AG10803 (cell line): ENCODE data around the gene TOP2A.

Experiments
- DNase-seq: peaks from one replicate; pipeline ENCODE4 v3.0.0; 2010; ENCODE audit warnings: low read depth
- H3K4me3 ChIP-seq: 2 replicates; pipeline ENCODE4 v1.5.1; 2011; ENCODE audit warnings: mild to moderate bottlenecking, low read length, control low read depth
- TF ChIP-seq, protein P1 (sequence below): conservative IDR thresholded peaks from 2 replicates; pipeline ENCODE4 v1.5.1; 2011; ENCODE audit warnings: mild to moderate bottlenecking, low read length, control low read depth, inconsistent platforms

The TOP2A gene

GRCh38 chr17:40364121-40364861 is 53.4 kb downstream of the TOP2A start, which contains the start of gene GJD3:
GJD3 (minus strand) TSS chr17:40364737; CDS start chr17:40363815, 922 bp downstream.
- TF ChIP-seq, protein P1, sequence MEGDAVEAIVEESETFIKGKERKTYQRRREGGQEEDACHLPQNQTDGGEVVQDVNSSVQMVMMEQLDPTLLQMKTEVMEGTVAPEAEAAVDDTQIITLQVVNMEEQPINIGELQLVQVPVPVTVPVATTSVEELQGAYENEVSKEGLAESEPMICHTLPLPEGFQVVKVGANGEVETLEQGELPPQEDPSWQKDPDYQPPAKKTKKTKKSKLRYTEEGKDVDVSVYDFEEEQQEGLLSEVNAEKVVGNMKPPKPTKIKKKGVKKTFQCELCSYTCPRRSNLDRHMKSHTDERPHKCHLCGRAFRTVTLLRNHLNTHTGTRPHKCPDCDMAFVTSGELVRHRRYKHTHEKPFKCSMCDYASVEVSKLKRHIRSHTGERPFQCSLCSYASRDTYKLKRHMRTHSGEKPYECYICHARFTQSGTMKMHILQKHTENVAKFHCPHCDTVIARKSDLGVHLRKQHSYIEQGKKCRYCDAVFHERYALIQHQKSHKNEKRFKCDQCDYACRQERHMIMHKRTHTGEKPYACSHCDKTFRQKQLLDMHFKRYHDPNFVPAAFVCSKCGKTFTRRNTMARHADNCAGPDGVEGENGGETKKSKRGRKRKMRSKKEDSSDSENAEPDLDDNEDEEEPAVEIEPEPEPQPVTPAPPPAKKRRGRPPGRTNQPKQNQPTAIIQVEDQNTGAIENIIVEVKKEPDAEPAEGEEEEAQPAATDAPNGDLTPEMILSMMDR = no peak
- H3K4me3 ChIP-seq = peak within 1 kb of the TSS; percentile 63
- DNase-seq = no peak

DNA sequence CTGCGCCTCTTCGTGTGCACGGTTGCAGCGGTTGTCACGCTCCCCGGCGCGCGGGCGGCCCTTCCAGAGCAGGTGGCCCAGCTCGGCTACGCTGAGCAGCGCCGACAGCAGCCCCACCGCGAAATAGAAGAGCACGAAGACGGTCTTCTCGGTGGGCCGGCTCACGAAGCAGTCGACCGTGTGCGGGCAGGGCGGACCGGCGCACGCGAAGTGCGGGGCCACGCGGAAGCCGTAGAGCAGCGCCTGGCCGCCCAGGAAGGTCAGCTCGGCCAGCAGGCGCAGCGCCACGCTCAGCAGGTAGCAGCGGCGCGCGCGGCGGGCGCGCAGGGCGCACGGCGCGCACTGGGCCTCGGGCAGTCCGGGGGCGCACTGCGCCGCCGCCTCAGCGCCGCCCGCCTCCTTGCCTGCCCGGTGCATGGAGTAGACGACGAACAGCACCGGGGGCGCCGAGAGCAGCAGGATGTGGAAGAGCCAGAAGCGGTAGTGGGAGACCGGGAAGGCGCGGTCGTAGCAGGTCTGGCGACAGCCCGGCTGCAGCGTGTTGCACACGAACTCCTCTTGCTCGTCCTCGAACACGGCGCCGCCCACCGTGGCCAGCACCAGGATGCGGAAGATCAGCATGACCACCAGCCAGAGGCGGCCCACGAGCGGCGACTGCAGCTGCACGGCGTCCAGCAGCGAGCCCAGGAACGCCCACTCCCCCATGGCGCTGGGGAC is 54.4 kb downstream of the TOP2A start:
- TF ChIP-seq, protein P1 = no peak
- peak; percentile 34 for DNase-seq
- peak overlapping the region; percentile 63 for H3K4me3 ChIP-seq

DNA sequence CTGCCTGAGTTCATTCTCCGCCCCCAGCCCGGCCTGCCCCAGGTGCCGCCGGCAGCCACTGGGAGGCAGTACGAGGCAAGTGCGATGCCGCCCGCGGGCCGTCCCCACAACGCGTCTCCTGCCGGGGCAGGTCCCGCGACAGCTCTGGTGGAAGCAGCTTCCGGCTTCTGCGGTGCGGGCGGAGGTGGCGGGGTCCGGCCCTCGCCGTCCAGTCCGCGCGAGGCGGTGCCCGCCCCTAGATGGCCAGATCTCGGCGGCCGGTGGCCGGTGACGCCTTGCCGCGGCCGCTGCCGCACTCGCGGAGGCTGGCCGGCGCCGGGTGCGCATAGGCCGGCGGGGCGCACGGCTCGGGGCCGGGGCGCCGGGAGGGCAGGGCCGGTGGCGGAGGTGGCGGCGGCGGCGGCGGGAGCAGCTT is 55.0 kb downstream of the TOP2A start:
- peak; percentile 73 for DNase-seq
- H3K4me3 ChIP-seq = peak overlapping the region; percentile 63
- TF ChIP-seq, protein P1 = peak; percentile 58

- peak overlapping the region; percentile 44 for H3K4me3 ChIP-seq
- DNase-seq = no peak
- TF ChIP-seq, protein P1 = no peak
These were observed 55.6 kb downstream of the TOP2A start for GRCh38 chr17:40361925-40362695.

- no peak overlapping the region for H3K4me3 ChIP-seq
- no peak for DNase-seq
- TF ChIP-seq, protein P1 = no peak
These were observed 56.4 kb downstream of the TOP2A start for GRCh38 chr17:40361063-40361924.

DNA sequence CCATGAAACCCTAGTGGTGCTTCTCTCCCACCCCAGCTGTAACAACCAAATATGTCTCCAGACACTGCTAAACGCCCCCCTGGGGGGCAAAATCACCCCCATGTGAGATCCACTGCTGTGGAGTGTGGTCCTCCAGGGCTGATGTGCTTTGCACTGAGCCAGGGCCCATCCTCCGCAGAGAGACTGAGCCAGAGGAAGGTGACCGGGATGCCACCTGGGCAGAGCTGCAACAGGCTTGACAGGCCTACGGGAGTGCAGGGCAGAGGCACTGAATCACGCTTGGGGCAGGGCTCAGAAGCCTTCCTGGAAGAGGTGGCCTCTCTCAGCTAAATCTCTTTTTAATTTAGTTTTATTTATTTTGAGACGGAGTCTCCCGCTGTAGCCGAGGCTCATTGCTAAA is 57.6 kb downstream of the TOP2A start:
- no peak overlapping the region for H3K4me3 ChIP-seq
- no peak for DNase-seq
- TF ChIP-seq, protein P1 = no peak
